Measurements from ENCODE around the gene FLYWCH1. TPM values are rescaled to one million over a fixed set of nuclear protein-coding genes. Genes with fewer than 3 reads are reported as not detected.

FLYWCH1 gene
- total RNA-seq, 1 experiment from 2014 or later, result 32.6 TPM

DNA sequence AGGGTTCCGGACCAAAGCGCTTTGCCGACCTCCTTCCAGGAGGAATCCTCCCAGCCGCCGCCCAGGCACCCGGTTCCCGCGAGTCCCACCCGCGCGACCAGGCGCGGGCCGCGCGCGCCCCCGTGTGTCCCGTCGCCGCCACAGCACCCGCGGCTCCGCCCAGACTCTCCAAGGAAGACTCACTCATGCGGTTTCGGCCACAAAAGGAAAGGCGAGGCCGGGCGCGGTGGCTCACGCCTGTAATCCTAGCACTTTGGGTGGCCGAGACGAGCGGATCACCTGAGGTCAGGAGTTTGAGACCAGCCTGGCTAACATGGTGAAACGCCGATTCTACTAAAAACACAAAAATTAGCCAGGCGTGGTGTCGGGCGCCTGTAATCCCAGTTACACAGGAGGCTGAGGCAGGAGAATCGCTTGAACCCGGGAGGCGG is 72.0 kb downstream of the FLYWCH1 start (continued):
- TF ChIP-seq, protein P1, sequence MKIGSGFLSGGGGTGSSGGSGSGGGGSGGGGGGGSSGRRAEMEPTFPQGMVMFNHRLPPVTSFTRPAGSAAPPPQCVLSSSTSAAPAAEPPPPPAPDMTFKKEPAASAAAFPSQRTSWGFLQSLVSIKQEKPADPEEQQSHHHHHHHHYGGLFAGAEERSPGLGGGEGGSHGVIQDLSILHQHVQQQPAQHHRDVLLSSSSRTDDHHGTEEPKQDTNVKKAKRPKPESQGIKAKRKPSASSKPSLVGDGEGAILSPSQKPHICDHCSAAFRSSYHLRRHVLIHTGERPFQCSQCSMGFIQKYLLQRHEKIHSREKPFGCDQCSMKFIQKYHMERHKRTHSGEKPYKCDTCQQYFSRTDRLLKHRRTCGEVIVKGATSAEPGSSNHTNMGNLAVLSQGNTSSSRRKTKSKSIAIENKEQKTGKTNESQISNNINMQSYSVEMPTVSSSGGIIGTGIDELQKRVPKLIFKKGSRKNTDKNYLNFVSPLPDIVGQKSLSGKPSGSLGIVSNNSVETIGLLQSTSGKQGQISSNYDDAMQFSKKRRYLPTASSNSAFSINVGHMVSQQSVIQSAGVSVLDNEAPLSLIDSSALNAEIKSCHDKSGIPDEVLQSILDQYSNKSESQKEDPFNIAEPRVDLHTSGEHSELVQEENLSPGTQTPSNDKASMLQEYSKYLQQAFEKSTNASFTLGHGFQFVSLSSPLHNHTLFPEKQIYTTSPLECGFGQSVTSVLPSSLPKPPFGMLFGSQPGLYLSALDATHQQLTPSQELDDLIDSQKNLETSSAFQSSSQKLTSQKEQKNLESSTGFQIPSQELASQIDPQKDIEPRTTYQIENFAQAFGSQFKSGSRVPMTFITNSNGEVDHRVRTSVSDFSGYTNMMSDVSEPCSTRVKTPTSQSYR (CRISPR knock-in tag; IDR thresholded peaks at IDR 0.05), result no peak
- TF ChIP-seq ZBTB21 (CRISPR knock-in tag; IDR thresholded peaks at IDR 0.05; ENCODE audit: borderline replicate concordance), result no peak
- peak; percentile 60; the same call in 1 of the 2 replicates for TF ChIP-seq ETV6 (CRISPR knock-in tag; IDR thresholded peaks at IDR 0.05)
- TF ChIP-seq NFATC4 (CRISPR knock-in tag; IDR thresholded peaks at IDR 0.05), result no peak
- TF ChIP-seq, protein P2, sequence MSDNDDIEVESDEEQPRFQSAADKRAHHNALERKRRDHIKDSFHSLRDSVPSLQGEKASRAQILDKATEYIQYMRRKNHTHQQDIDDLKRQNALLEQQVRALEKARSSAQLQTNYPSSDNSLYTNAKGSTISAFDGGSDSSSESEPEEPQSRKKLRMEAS (CRISPR knock-in tag; IDR thresholded peaks at IDR 0.05), result peak; percentile 40; the same call in 1 of the 2 replicates

DNA sequence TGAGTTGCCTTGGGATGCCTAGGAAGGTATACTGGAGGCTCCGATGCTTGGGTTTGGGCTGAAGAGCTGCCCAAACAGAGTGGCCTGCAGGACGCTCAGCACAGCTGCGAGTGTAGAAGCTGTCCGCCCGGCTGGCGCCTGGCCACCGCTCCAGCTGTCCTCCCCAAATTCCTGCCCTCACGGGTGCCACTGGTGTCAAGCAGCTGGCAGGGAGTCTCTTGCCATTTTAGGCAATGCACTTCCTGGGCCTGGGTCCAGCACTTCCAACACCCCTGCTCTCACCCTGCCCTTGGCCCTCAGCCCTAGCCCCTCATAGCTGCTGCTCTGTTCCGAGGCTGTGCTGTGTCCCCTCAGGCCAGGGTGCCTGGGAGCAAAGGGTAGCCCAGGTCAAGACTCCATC is 73.7 kb downstream of the FLYWCH1 start:
- peaks cover 6% of the 10 kb centered on the region; the same call in 1 of the 2 replicates for H3K27me3 Mint-ChIP-seq (ENCODE audit: low read depth)
- H3K4me3 Mint-ChIP-seq, result no peak overlapping the region
- no peak overlapping the region for H3K27ac Mint-ChIP-seq
- ChIA-PET CTCF (interaction anchor here (0.9 to 2.0 kb wide), 5 partner anchors 15 to 74 kb away, joined by 3 to 8 read pairs (median 3); no protein-coding TSS in a partner anchor), POLR2A (no interaction called here)
- H3K4me1 Mint-ChIP-seq, result peaks cover 39% of the 10 kb centered on the region
- no peaks in the 10 kb centered on the region for H3K36me3 Mint-ChIP-seq
- TF ChIP-seq SOX15 (CRISPR knock-in tag; IDR thresholded peaks at IDR 0.05) (no peak), TEAD1 (CRISPR knock-in tag; IDR thresholded peaks at IDR 0.05) (no peak), ZNF671 (CRISPR knock-in tag; IDR thresholded peaks at IDR 0.05) (no peak), ATF1 (CRISPR knock-in tag; IDR thresholded peaks at IDR 0.05) (no peak), RORB (CRISPR knock-in tag; IDR thresholded peaks at IDR 0.05) (no peak), FOXK1 (CRISPR knock-in tag; IDR thresholded peaks at IDR 0.05) (no peak), ZNF416 (CRISPR knock-in tag; IDR thresholded peaks at IDR 0.05) (no peak), MYBL2 (CRISPR knock-in tag; IDR thresholded peaks at IDR 0.05) (no peak), TEAD4 (CRISPR knock-in tag; IDR thresholded peaks at IDR 0.05) (no peak), GTF2I (CRISPR knock-in tag; conservative IDR thresholded peaks at IDR 0.05) (no peak), CREM (CRISPR knock-in tag; IDR thresholded peaks at IDR 0.05) (no peak)
- TF ChIP-seq, protein P3, sequence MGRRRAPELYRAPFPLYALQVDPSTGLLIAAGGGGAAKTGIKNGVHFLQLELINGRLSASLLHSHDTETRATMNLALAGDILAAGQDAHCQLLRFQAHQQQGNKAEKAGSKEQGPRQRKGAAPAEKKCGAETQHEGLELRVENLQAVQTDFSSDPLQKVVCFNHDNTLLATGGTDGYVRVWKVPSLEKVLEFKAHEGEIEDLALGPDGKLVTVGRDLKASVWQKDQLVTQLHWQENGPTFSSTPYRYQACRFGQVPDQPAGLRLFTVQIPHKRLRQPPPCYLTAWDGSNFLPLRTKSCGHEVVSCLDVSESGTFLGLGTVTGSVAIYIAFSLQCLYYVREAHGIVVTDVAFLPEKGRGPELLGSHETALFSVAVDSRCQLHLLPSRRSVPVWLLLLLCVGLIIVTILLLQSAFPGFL (CRISPR knock-in tag; IDR thresholded peaks at IDR 0.05; ENCODE audit: borderline replicate concordance), result no peak
- TF ChIP-seq, protein P4, sequence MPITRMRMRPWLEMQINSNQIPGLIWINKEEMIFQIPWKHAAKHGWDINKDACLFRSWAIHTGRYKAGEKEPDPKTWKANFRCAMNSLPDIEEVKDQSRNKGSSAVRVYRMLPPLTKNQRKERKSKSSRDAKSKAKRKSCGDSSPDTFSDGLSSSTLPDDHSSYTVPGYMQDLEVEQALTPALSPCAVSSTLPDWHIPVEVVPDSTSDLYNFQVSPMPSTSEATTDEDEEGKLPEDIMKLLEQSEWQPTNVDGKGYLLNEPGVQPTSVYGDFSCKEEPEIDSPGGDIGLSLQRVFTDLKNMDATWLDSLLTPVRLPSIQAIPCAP (CRISPR knock-in tag; IDR thresholded peaks at IDR 0.05), result no peak
- TF ChIP-seq, protein P5, sequence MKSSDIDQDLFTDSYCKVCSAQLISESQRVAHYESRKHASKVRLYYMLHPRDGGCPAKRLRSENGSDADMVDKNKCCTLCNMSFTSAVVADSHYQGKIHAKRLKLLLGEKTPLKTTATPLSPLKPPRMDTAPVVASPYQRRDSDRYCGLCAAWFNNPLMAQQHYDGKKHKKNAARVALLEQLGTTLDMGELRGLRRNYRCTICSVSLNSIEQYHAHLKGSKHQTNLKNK (CRISPR knock-in tag; IDR thresholded peaks at IDR 0.05), result no peak
- TF ChIP-seq, protein P6, sequence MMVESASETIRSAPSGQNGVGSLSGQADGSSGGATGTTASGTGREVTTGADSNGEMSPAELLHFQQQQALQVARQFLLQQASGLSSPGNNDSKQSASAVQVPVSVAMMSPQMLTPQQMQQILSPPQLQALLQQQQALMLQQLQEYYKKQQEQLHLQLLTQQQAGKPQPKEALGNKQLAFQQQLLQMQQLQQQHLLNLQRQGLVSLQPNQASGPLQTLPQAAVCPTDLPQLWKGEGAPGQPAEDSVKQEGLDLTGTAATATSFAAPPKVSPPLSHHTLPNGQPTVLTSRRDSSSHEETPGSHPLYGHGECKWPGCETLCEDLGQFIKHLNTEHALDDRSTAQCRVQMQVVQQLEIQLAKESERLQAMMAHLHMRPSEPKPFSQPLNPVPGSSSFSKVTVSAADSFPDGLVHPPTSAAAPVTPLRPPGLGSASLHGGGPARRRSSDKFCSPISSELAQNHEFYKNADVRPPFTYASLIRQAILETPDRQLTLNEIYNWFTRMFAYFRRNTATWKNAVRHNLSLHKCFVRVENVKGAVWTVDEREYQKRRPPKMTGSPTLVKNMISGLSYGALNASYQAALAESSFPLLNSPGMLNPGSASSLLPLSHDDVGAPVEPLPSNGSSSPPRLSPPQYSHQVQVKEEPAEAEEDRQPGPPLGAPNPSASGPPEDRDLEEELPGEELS (CRISPR knock-in tag; IDR thresholded peaks at IDR 0.05), result no peak
- TF ChIP-seq, protein P7, sequence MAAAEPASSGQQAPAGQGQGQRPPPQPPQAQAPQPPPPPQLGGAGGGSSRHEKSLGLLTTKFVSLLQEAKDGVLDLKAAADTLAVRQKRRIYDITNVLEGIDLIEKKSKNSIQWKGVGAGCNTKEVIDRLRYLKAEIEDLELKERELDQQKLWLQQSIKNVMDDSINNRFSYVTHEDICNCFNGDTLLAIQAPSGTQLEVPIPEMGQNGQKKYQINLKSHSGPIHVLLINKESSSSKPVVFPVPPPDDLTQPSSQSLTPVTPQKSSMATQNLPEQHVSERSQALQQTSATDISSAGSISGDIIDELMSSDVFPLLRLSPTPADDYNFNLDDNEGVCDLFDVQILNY (CRISPR knock-in tag; IDR thresholded peaks at IDR 0.05), result no peak
- ATAC-seq (no peak), DNase-seq (ENCODE audit: low spot score) (no peak)
- no peaks in the 10 kb centered on the region for H3K9me3 Mint-ChIP-seq

Data from WTC11 (cell line).